K562 (cell line): ENCODE measurements around the gene HSD17B8. TPM values are rescaled to one million over a fixed set of nuclear protein-coding genes. Genes with fewer than 3 reads are reported as not detected.
A peak's percentile ranks its signal among the peaks of the same experiment; 100 is the strongest.

Experiments
- CBX5 ChIP-seq: IDR thresholded peaks from 2 replicates; pipeline ENCODE4 v1.6.1; 2014; ENCODE audit warnings: low read depth, borderline replicate concordance
- CHD1 ChIP-seq: fragments of 200-600 bp; sonication (generic); IDR thresholded peaks from one replicate; pipeline ENCODE4 v1.6.1; 2012; ENCODE audit warnings: mild to moderate bottlenecking, moderate library complexity, low read length, inconsistent platforms
- E2F8 ChIP-seq: fragments of 450-650 bp; IDR thresholded peaks from 2 replicates; pipeline ENCODE4 v1.7.1; 2018; ENCODE audit warnings: mild to moderate bottlenecking, low read depth; ENCODE audit not compliant: partially characterized antibody
- EGR1 ChIP-seq: fragments of 450-650 bp; conservative IDR thresholded peaks from 2 replicates; pipeline ENCODE4 v1.6.1; 2017; ENCODE audit warnings: mild to moderate bottlenecking
- GATA2 ChIP-seq: sonication (generic); formaldehyde crosslinking; IDR thresholded peaks from 2 replicates; pipeline ENCODE4 v1.4.0; 2020; ENCODE audit warnings: mild to moderate bottlenecking, missing genetic modification reagents
- HDAC6 ChIP-seq: IDR thresholded peaks from 2 replicates; pipeline ENCODE4 v1.6.1; 2012; ENCODE audit warnings: low read depth, mild to moderate bottlenecking, control low read depth, inconsistent platforms, low read length, moderate library complexity
- ILK ChIP-seq: fragments of 450-650 bp; IDR thresholded peaks from 2 replicates; pipeline ENCODE4 v1.6.1; 2016; ENCODE audit warnings: missing genetic modification characterization, low read depth, mild to moderate bottlenecking, missing compliant biosample characterization, moderate library complexity, borderline replicate concordance
- KLF6 ChIP-seq: fragments of 250-450 bp; sonication (Bioruptor Pico); IDR thresholded peaks from 2 replicates; pipeline ENCODE4 v1.4.0; 2020; ENCODE audit warnings: mild to moderate bottlenecking, moderate library complexity, borderline replicate concordance
- POLR3A ChIP-seq: IDR thresholded peaks from 2 replicates; pipeline ENCODE4 v1.6.1; 2011; ENCODE audit warnings: borderline replicate concordance, mild to moderate bottlenecking, moderate library complexity; ENCODE audit not compliant: insufficient read length, insufficient read depth; ENCODE audit errors: extremely low read depth
- RAD21 ChIP-seq, 2 experiments: fragments of 250-450 bp in 1 of 2; fragments of 450-650 bp in 1 of 2; sonication (Bioruptor Pico) in 1 of 2; formaldehyde crosslinking in 1 of 2; IDR thresholded peaks in 1 of 2; conservative IDR thresholded peaks in 1 of 2; 2 replicates each; pipeline versions ENCODE4 v1.4.0 to v1.8.0; 2020 to 2022; ENCODE audit warnings: mild to moderate bottlenecking in 2 of 2, moderate library complexity in 1 of 2
- RBM15 ChIP-seq: fragments of 200-400 bp; formaldehyde crosslinking; IDR thresholded peaks from 2 replicates; pipeline ENCODE4 v1.6.1; 2018; ENCODE audit warnings: mild to moderate bottlenecking, low read length, moderate library complexity; ENCODE audit not compliant: insufficient read depth
- RBM22 ChIP-seq: fragments of 200-400 bp; formaldehyde crosslinking; IDR thresholded peaks from 2 replicates; pipeline ENCODE4 v1.6.1; 2018; ENCODE audit warnings: low read length, low read depth; ENCODE audit not compliant: poor library complexity, severe bottlenecking
- SNIP1 ChIP-seq: fragments of 450-650 bp; IDR thresholded peaks from 2 replicates; pipeline ENCODE4 v1.7.1; 2017; ENCODE audit warnings: low read depth, mild to moderate bottlenecking
- STAT5A ChIP-seq: IDR thresholded peaks from 2 replicates; pipeline ENCODE4 v1.6.1; 2012; ENCODE audit warnings: low read length, inconsistent platforms, borderline replicate concordance
- THAP7 ChIP-seq: fragments of 250-450 bp; sonication (Bioruptor Pico); IDR thresholded peaks from 2 replicates; pipeline ENCODE4 v1.5.0; 2021
- U2AF1 ChIP-seq: fragments of 200-400 bp; formaldehyde crosslinking; optimal IDR thresholded peaks from 2 replicates; pipeline ENCODE3; 2017; ENCODE audit warnings: mild to moderate bottlenecking, low read depth, low read length, moderate library complexity
- ZNF274 ChIP-seq: IDR thresholded peaks from 2 replicates; pipeline ENCODE4 v1.6.1; 2011; ENCODE audit warnings: low read depth, mild to moderate bottlenecking, low read length, moderate library complexity, borderline replicate concordance
- ZNF609 ChIP-seq: sonication (generic); formaldehyde crosslinking; IDR thresholded peaks from 2 replicates; pipeline ENCODE4 v1.8.1; 2023; ENCODE audit warnings: missing genetic modification reagents, mild to moderate bottlenecking, borderline replicate concordance
- polyA plus RNA-seq, 8 experiments: library from polyadenylated mRNA; depleted of rRNA in 4 of 8; stranded (reverse) in 5 of 8; unstranded in 3 of 8; fragments of >200 nt; fragmentation: Nextera tagmentation in 2 of 8; fragmentation: Illumina TruSeq in 1 of 8; extraction: Ambion mirVana in 2 of 8; extraction: Trizol in 1 of 8; gene quantifications; 2 replicates each; pipeline versions ENCODE4 v1.2.1 to v1.2.3, GENCODE V29; 2011 to 2014; ENCODE audit warnings: inconsistent platforms in 1 of 8, missing spikeins in 1 of 8
- total RNA-seq, 7 experiments: library from RNA; depleted of rRNA in 6 of 7; stranded (reverse); fragments of >200 nt in 6 of 7; fragmentation: Illumina TruSeq in 2 of 7; extraction: Trizol in 2 of 7; gene quantifications; 2 replicates each; pipeline versions ENCODE4 v1.2.1 to v1.2.3, GENCODE V29; 2011 to 2021; ENCODE audit warnings: low replicate concordance in 1 of 7

Gene HSD17B8
- total and polyA plus RNA-seq, 9 of the 15 experiments (the other 6 are each of a cell fraction or from before 2014, with no cell fraction given), result 3.7 to 35.2 (median 14.2) TPM

- TF ChIP-seq RAD21 (CRISPR knock-in tag; conservative IDR thresholded peaks at IDR 0.05 in 1 of 2, IDR thresholded peaks at IDR 0.05 in 1 of 2) (peak in 1 of 2 experiments; percentile 23; a peak in 2 of 4 replicates), POLR3A (no peak), ZNF274 (no peak), RBM22 (no peak), CHD1 (peak; percentile 34), E2F8 (no peak), HDAC6 (no peak), U2AF1 (no peak), THAP7 (CRISPR knock-in tag) (no peak), CBX5 (no peak), SNIP1 (no peak), STAT5A (no peak), GATA2 (CRISPR knock-in tag) (no peak), EGR1 (no peak), KLF6 (CRISPR knock-in tag) (no peak), ZNF609 (CRISPR knock-in tag) (0 out of 2 replicates have a peak, but pooled peaks have one; percentile 25), ILK (tag) (no peak), RBM15 (no peak)
Measured at GRCh38 chr6:33201147-33201545, 3.3 kb upstream of the HSD17B8 start (continued).
